Effector memory CD4-positive, alpha-beta T cell (primary cell): ENCODE measurements around the gene TTLL7.

Source experiments
- DNase-seq, 3 donors: peaks; one replicate each; pipeline ENCODE4 v3.0.0-alpha.2; 2020
- H3K27ac ChIP-seq: 2 replicates; pipeline ENCODE4 v1.7.0; 2013; ENCODE audit warnings: mild to moderate bottlenecking, low read length, moderate library complexity; ENCODE audit not compliant: insufficient read depth, poor library complexity, severe bottlenecking
- H3K27me3 ChIP-seq: replicated peaks from 2 replicates; pipeline ENCODE4 v1.7.0; 2013; ENCODE audit warnings: mild to moderate bottlenecking, low read length; ENCODE audit not compliant: insufficient read depth, control insufficient read depth, poor library complexity, severe bottlenecking
- H3K36me3 ChIP-seq: 2 replicates; pipeline ENCODE4 v1.7.0; 2013; ENCODE audit warnings: mild to moderate bottlenecking, low read length, moderate library complexity; ENCODE audit not compliant: control insufficient read depth, insufficient read depth
- H3K4me1 ChIP-seq: 2 replicates; pipeline ENCODE4 v1.7.0; 2013; ENCODE audit warnings: low read length, mild to moderate bottlenecking; ENCODE audit not compliant: control insufficient read depth, insufficient read depth, poor library complexity, severe bottlenecking
- H3K4me3 ChIP-seq: 2 replicates; pipeline ENCODE4 v1.7.0; 2013; ENCODE audit warnings: low read length, low read depth, mild to moderate bottlenecking; ENCODE audit not compliant: insufficient read depth, poor library complexity, severe bottlenecking
- H3K9me3 ChIP-seq: 2 replicates; pipeline ENCODE4 v1.7.0; 2013; ENCODE audit warnings: mild to moderate bottlenecking, low read length, moderate library complexity; ENCODE audit not compliant: control insufficient read depth

Gene TTLL7

GRCh38 chr1:83816836-83817235 is 182.1 kb downstream of the TTLL7 start:
- H3K27me3 ChIP-seq, result no peaks in the 10 kb centered on the region
- no peaks in the 10 kb centered on the region for H3K9me3 ChIP-seq
- H3K4me3 ChIP-seq, result no peak overlapping the region
- no peak for DNase-seq
- H3K4me1 ChIP-seq, result no peaks in the 10 kb centered on the region
- no peaks in the 10 kb centered on the region for H3K36me3 ChIP-seq
- H3K27ac ChIP-seq, result no peak overlapping the region

- H3K9me3 ChIP-seq, result no peaks in the 10 kb centered on the region
- H3K4me1 ChIP-seq, result no peaks in the 10 kb centered on the region
- H3K4me3 ChIP-seq, result no peak overlapping the region
- H3K27me3 ChIP-seq, result no peaks in the 10 kb centered on the region
- no peaks in the 10 kb centered on the region for H3K36me3 ChIP-seq
- H3K27ac ChIP-seq, result no peak overlapping the region
- DNase-seq, result no peak
Observed at GRCh38 chr1:83815330-83815729, 183.6 kb downstream of the TTLL7 start.
